B cell (primary cell): ENCODE results near the gene CAT. TPM values are rescaled to one million over a fixed set of nuclear protein-coding genes. Genes with fewer than 3 reads are reported as not detected.

Experiments
- ATAC-seq: fragments of 200-7000 bp; cut with Tn5 transposase; one replicate; pipeline ENCODE4 v1.10.0; 2021; ENCODE audit warnings: low read depth, mild to moderate bottlenecking, moderate number of reproducible peaks, moderate library complexity
- CTCF ChIA-PET: fragments of 350-600 bp; sonication (Branson Sonifier 250); formaldehyde crosslinking; loops from one replicate; lab custom pipeline; 2021; ENCODE audit warnings: antibody characterized with exemption, inconsistent platforms; lab: Charles Lee
- POLR2A ChIA-PET: fragments of 350-600 bp; sonication (Branson Sonifier 250); formaldehyde crosslinking; loops from one replicate; lab custom pipeline; 2021; ENCODE audit warnings: antibody characterized with exemption; lab: Charles Lee
- DNase-seq: peaks from one replicate; pipeline ENCODE4 v3.0.0; 2013
- H2AFZ ChIP-seq: 2 replicates; pipeline ENCODE4 v1.6.1; 2012; ENCODE audit warnings: mild to moderate bottlenecking, low read depth, low read length; ENCODE audit not compliant: insufficient read depth, poor library complexity, severe bottlenecking
- H3K27ac ChIP-seq, 2 donors: 1 replicate in 1 of 2; 2 replicates in 1 of 2; pipeline ENCODE4 v1.5.1; 2012 to 2013; ENCODE audit warnings: low read length in 2 of 2, mild to moderate bottlenecking in 2 of 2, moderate library complexity in 1 of 2
- H3K27me3 ChIP-seq, 4 experiments: fragments of 200-600 bp in 1 of 4; sonication (generic) in 1 of 4; replicated peaks in 1 of 4; 1 replicate in 2 of 4; 2 replicates in 2 of 4; pipeline versions ENCODE4 v1.6.1 to v1.7.0; 2013 to 2016; ENCODE audit warnings: low read length in 3 of 4, mild to moderate bottlenecking in 2 of 4, mixed read lengths in 1 of 4, moderate library complexity in 1 of 4; ENCODE audit not compliant: insufficient read depth in 4 of 4, control insufficient read depth in 3 of 4; ENCODE audit errors: control extremely low read depth in 1 of 4
- H3K36me3 ChIP-seq, 2 experiments: replicated peaks in 1 of 2; 1 replicate in 1 of 2; 2 replicates in 1 of 2; pipeline versions ENCODE4 v1.6.1 to v1.7.1; 2013; ENCODE audit warnings: low read length in 1 of 2; ENCODE audit not compliant: insufficient read depth in 2 of 2, control insufficient read depth in 1 of 2; ENCODE audit errors: control extremely low read depth in 1 of 2, extremely low read depth in 1 of 2
- H3K4me1 ChIP-seq, 2 donors: fragments of 200-600 bp in 1 of 2; sonication (generic) in 1 of 2; 1 replicate in 1 of 2; 2 replicates in 1 of 2; pipeline versions ENCODE4 v1.5.1 to v1.6.1; 2013 to 2017; ENCODE audit warnings: low read length in 2 of 2; ENCODE audit not compliant: control insufficient read depth in 2 of 2, insufficient read depth in 2 of 2
- H3K4me2 ChIP-seq: replicated peaks from 2 replicates; pipeline ENCODE3; 2012; ENCODE audit warnings: mild to moderate bottlenecking, low read depth, low read length; ENCODE audit not compliant: poor library complexity, severe bottlenecking
- H3K4me3 ChIP-seq, 5 experiments: fragments of 200-600 bp in 1 of 5; sonication (generic) in 1 of 5; 1 replicate in 3 of 5; 2 replicates in 2 of 5; pipeline versions ENCODE4 v1.5.1 to v1.7.0; 2011 to 2016; ENCODE audit warnings: low read length in 4 of 5, mild to moderate bottlenecking in 4 of 5, low read depth in 2 of 5, control low read depth in 1 of 5, moderate library complexity in 1 of 5; ENCODE audit not compliant: insufficient read depth in 1 of 5; ENCODE audit errors: control extremely low read depth in 1 of 5, extremely low read depth in 1 of 5
- H3K79me2 ChIP-seq: fragments of 200-600 bp; sonication (generic); one replicate; pipeline ENCODE4 v1.6.0; 2016; ENCODE audit warnings: low read length; ENCODE audit not compliant: control insufficient read depth, insufficient read depth
- H3K9ac ChIP-seq: fragments of 200-600 bp; sonication (generic); 2 replicates; pipeline ENCODE4 v1.6.1; 2017; ENCODE audit warnings: mild to moderate bottlenecking, low read length, moderate library complexity
- H3K9me3 ChIP-seq, 3 donors: one replicate each; pipeline versions ENCODE4 v1.6.1 to v1.7.1; 2013; ENCODE audit warnings: low read length in 2 of 3; ENCODE audit not compliant: control insufficient read depth in 2 of 3, insufficient read depth in 1 of 3; ENCODE audit errors: control extremely low read depth in 1 of 3
- H4K20me1 ChIP-seq: 2 replicates; pipeline ENCODE4 v1.6.0; 2012; ENCODE audit warnings: mild to moderate bottlenecking, low read length; ENCODE audit not compliant: insufficient read depth, control insufficient read depth, poor library complexity, severe bottlenecking
- H3K27ac Mint-ChIP-seq: one replicate; pipeline ENCODE4 v1.8.0; 2021; ENCODE audit warnings: mixed read lengths
- H3K27me3 Mint-ChIP-seq: one replicate; pipeline ENCODE4 v1.8.0; 2021; ENCODE audit warnings: mixed read lengths
- H3K4me1 Mint-ChIP-seq: one replicate; pipeline ENCODE4 v1.8.0; 2021; ENCODE audit warnings: mixed read lengths
- H3K4me3 Mint-ChIP-seq: one replicate; pipeline ENCODE4 v1.8.0; 2021; ENCODE audit warnings: mixed read lengths
- H3K9me3 Mint-ChIP-seq: one replicate; pipeline ENCODE4 v1.8.0; 2022; ENCODE audit warnings: mixed read lengths; ENCODE audit not compliant: insufficient read depth
- CTCF ChIP-seq: fragments of 200-600 bp; IDR thresholded peaks from one replicate; pipeline ENCODE4 v1.8.0; 2022; ENCODE audit warnings: antibody characterized with exemption, mild to moderate bottlenecking
- EZH2 ChIP-seq: IDR thresholded peaks from 2 replicates; pipeline ENCODE4 v1.6.1; 2012; ENCODE audit warnings: borderline replicate concordance, low read depth, mild to moderate bottlenecking, moderate library complexity, low read length; ENCODE audit not compliant: insufficient read depth, poor library complexity, severe bottlenecking
- whole genome bisulfite sequencing: methylation state at CpG from one replicate; pipeline ENCODE4 v1.1.5; 2013; ENCODE audit warnings: missing lambda C conversion rate; ENCODE audit not compliant: insufficient coverage; 5-methylcytosine and 5-hydroxymethylcytosine counted together
- intact Hi-C: fragments of 100-400 bp; cut with micrococcal nuclease; formaldehyde crosslinking; loops from one replicate; pipeline ENCODE4 v1.10.0; 2022
- polyA plus RNA-seq: library from polyadenylated mRNA; depleted of rRNA; stranded (reverse); fragments of >200 nt; gene quantifications from 2 replicates; pipeline ENCODE4 v1.2.3, GENCODE V29; 2012
- total RNA-seq, 2 donors: library from RNA; stranded (reverse); fragments of 120-200 nt in 1 of 2; gene quantifications; 1 replicate in 1 of 2; 2 replicates in 1 of 2; pipeline versions ENCODE4 v1.2.3 to v1.2.4, GENCODE V29; 2013 to 2022

CAT gene
- total and polyA plus RNA-seq, 2 donors (not counting 1 experiment from before 2014, with no cell fraction given): 83.2 to 91.7 TPM

GRCh38 chr11:34439610-34440198, 970 bp downstream of the CAT start:
- TF ChIP-seq CTCF (no peak), EZH2 (no peak)
- Histone ChIP-seq H3K4me1 (peaks cover 36 to 48% of the 10 kb centered on the region in 2 donors), H3K27me3 (no peaks in the 10 kb centered on the region), H3K79me2 (peaks cover 64% of the 10 kb centered on the region), H4K20me1 (peaks cover 44% of the 10 kb centered on the region), H3K4me2 (peak overlapping the region; percentile 80), H3K36me3 (peaks cover 0 to 3% of the 10 kb centered on the region in 2 experiments), H3K9me3 (no peaks in the 10 kb centered on the region), H3K9ac (peak overlapping the region; percentile 88), H2AFZ (peak overlapping the region; percentile 99), H3K4me3 (peak overlapping the region; percentile 82 to 98 (median 88)), H3K27ac (peak overlapping the region; percentile 75 to 85)
- ATAC-seq: no peak
- Mint-ChIP-seq H3K4me3 (peak overlapping the region; percentile 99), H3K27me3 (no peaks in the 10 kb centered on the region), H3K9me3 (no peaks in the 10 kb centered on the region), H3K4me1 (peaks cover 53% of the 10 kb centered on the region), H3K27ac (peak overlapping the region; percentile 98)
- peak; percentile 7 for DNase-seq
- ChIA-PET POLR2A (no interaction called here), CTCF (interaction anchor here (1.4 to 1.9 kb wide), 2 partner anchors 9 to 265 kb away, joined by 4 to 5 read pairs; no protein-coding TSS in a partner anchor)
- 5% methylated on average over 7 of the region's 8 CpGs for WGBS
- intact Hi-C loops: loop anchor here (1.0 to 5.0 kb wide), 6 partner anchors 189 to 1277 kb away; partner anchors contain the start of genes CSTF3 and FBXO3

GRCh38 chr11:34441814-34442213, 3.1 kb downstream of the CAT start:
- H3K4me1 Mint-ChIP-seq: peaks cover 67% of the 10 kb centered on the region

More at GRCh38 chr11:34441814-34442213, 3.1 kb downstream of the CAT start:
- Histone ChIP-seq H2AFZ (no peak overlapping the region), H3K4me2 (no peak overlapping the region), H4K20me1 (peaks cover 65% of the 10 kb centered on the region), H3K27me3 (no peaks in the 10 kb centered on the region), H3K36me3 (peaks cover 0 to 3% of the 10 kb centered on the region in 2 experiments), H3K4me3 (no peak overlapping the region), H3K4me1 (peaks cover 40 to 54% of the 10 kb centered on the region in 2 donors), H3K79me2 (peaks cover 85% of the 10 kb centered on the region), H3K27ac (no peak overlapping the region), H3K9me3 (no peaks in the 10 kb centered on the region), H3K9ac (no peak overlapping the region)
- intact Hi-C loops: no loop called here
- H3K9me3 Mint-ChIP-seq: no peaks in the 10 kb centered on the region
- no peak for TF ChIP-seq EZH2
- TF ChIP-seq CTCF: no peak
- DNase-seq (no peak), ATAC-seq (no peak)
- no peak overlapping the region for H3K4me3 Mint-ChIP-seq
- ChIA-PET CTCF (no interaction called here), POLR2A (no interaction called here)
- H3K27ac Mint-ChIP-seq: no peak overlapping the region
- no peaks in the 10 kb centered on the region for H3K27me3 Mint-ChIP-seq
